Astrocyte of the cerebellum (primary cell): ENCODE results near the gene PLXNA2.

ENCODE experiments used
- DNase-seq: peaks from one replicate; pipeline ENCODE4 v3.0.0-alpha.2; 2011; ENCODE audit warnings: low read depth
- H3K4me3 ChIP-seq: 2 replicates; pipeline ENCODE4 v1.5.1; 2011; ENCODE audit warnings: mild to moderate bottlenecking, low read depth, low read length, moderate library complexity
- in situ Hi-C: cut with HindIII; loops from 2 replicates; pipeline ENCODE4 v1.10.0; 2017; ENCODE audit warnings: low sequenced_read_pairs
- TF ChIP-seq, protein P1 (sequence below): IDR thresholded peaks from 2 replicates; pipeline ENCODE4 v1.5.1; 2012; ENCODE audit warnings: low read length, low read depth, moderate library complexity, mild to moderate bottlenecking; ENCODE audit errors: missing control alignments

PLXNA2 gene

DNA sequence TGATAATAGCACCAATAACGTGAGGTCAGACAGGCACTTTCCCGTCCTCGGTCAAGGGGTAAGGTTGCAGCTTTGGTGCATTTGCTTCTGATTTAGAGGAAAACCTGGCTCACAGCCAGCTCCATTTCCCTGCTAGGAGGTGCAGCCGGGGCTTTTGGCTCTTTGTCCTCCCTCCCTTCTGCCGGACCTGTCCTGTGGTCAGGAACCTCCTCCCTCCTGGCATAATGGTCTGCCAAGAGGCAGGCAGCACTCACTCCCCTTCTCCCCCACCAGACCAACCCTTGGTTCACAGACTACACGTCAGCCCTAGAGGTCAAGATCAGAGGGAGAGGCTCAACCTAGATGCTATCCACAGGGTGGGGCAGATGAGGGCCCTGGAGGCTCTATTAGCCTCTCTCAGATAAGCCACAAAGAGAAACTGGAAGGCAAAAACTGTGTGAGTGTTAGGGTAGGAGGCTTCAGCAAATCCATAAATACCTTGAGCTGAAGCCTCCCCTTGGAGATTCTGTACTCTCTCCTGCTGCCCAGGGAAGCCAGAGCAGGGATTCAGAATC, 64.8 kb downstream of the PLXNA2 start:
- DNase-seq: no peak
- no peak overlapping the region for H3K4me3 ChIP-seq
- TF ChIP-seq, protein P1, sequence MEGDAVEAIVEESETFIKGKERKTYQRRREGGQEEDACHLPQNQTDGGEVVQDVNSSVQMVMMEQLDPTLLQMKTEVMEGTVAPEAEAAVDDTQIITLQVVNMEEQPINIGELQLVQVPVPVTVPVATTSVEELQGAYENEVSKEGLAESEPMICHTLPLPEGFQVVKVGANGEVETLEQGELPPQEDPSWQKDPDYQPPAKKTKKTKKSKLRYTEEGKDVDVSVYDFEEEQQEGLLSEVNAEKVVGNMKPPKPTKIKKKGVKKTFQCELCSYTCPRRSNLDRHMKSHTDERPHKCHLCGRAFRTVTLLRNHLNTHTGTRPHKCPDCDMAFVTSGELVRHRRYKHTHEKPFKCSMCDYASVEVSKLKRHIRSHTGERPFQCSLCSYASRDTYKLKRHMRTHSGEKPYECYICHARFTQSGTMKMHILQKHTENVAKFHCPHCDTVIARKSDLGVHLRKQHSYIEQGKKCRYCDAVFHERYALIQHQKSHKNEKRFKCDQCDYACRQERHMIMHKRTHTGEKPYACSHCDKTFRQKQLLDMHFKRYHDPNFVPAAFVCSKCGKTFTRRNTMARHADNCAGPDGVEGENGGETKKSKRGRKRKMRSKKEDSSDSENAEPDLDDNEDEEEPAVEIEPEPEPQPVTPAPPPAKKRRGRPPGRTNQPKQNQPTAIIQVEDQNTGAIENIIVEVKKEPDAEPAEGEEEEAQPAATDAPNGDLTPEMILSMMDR: no peak
- in situ Hi-C loops: no loop called here

DNA sequence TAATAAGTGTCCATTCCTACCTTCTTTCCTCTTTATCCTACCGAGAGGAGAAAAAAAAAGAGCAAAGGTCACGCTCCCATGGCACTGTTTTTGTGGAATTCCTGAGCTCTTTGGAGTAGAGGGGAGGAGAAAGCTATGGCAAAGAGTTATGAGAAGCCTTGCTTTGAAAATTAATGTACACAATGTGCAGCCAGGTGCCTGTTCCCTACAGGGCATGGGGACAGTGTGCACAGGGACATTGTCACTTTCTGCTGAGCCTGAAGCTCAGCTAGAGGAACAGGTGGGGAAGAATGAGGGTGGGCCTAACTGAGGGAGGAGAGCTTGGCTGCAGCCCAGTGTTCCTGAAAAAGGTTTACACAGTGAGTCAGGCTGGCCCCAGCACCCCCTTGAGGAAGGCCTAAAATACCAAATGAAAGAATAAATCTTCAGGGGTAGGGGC, 66.1 kb downstream of the PLXNA2 start:
- TF ChIP-seq, protein P1: no peak
- no peak overlapping the region for H3K4me3 ChIP-seq
- DNase-seq: no peak
- in situ Hi-C loops: no loop called here

DNA sequence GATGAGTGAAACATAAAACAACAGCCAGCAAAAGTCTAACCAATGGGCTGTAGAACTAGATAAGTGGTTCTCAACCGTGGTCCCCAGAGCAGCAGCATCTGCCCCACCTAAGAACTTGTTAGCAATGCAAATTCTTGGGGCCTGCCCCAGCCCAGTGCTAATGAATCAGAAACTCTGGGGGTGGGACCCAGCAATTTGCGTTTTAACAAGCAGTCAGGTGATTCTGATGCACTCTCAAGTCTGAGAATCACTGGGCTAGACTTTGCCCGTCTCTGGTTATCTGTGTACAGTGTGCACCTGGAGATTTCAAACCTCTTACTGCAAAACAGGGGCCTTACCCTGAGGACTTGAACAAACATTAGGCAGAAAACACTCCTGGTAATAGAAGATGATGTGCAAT, 66.5 kb downstream of the PLXNA2 start:
- in situ Hi-C loops: no loop called here
- H3K4me3 ChIP-seq: no peak overlapping the region
- no peak for DNase-seq
- TF ChIP-seq, protein P1: no peak

GRCh38 chr1:208176649-208177048, 67.5 kb downstream of the PLXNA2 start:
- in situ Hi-C loops: no loop called here
- TF ChIP-seq, protein P1: no peak
- DNase-seq: no peak
- no peak overlapping the region for H3K4me3 ChIP-seq

- TF ChIP-seq, protein P1: no peak
- in situ Hi-C loops: no loop called here
- H3K4me3 ChIP-seq: no peak overlapping the region
- DNase-seq: no peak
Measured at GRCh38 chr1:208175508-208175895, 68.7 kb downstream of the PLXNA2 start.

DNA sequence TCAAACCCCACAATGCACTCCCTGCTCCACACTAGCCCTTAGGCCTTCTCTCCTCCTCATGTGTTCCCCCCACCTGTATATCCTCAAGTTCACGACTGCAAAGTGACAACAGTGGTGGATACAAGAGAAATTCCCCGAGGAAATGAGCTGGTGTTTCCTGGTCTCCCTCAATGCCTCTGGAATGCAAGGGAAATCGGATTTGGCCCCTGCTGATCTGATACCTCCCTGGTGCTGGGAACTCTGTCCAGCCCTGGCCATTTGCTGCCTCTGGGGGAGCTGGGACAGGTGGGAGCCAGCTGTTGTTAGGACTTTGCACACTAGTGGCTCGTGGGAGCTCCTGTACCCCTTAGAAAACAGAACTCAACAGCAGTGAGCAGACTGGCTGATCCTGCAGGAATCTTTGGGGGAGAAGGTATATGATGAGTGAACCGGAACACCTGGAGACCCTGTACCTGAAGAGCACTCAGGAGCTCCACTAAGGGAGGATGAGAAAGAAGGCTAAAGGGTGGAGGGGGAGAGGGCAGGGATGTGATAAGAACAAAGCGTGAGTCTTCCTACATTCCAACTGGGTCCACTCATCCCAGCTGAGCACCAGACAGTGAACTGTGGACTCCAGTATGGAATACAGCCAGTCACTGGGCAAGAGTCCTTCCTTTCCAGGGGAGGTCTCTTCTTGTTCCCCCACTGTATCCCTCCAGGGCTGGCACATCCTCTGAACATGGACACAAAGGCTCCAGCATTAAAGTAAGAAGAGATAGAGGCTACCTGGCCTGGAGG, 69.3 kb downstream of the PLXNA2 start:
- no peak overlapping the region for H3K4me3 ChIP-seq
- DNase-seq: no peak
- TF ChIP-seq, protein P1: no peak
- in situ Hi-C loops: no loop called here
